Measurements from ENCODE around the gene TMIE.
A peak's percentile ranks its signal among the peaks of the same experiment; 100 is the strongest.

Gene TMIE

DNA sequence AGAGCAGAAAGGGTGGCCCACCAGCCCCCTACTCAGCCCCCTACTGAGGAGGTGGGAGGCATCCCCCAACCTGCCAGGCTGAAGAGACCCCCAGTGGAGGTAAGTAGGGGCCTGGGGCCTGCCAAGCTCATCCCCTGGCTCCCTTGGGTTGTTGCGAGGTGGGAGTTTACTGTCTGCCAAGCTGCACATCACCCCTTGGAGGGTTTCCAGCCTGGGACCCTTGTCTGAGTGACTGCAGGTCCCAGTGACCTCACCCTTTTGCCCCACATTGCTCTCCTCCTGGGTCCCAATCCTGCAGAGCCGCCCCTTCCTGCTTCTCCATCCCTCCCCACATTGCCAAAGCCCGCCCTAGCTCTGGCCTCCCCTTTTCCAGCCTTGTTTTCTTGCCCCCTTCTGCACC lies 6.7 kb upstream of the TMIE start:
- Histone ChIP-seq H3K27ac (no peak overlapping the region), H3K27me3 (ENCODE audit: insufficient read depth, low read depth, severe bottlenecking) (no peaks in the 10 kb centered on the region), H3K4me3 (ENCODE audit: low read depth, low read length) (no peak overlapping the region), H3K36me3 (no peaks in the 10 kb centered on the region), H3K9me3 (ENCODE audit: severe bottlenecking) (no peaks in the 10 kb centered on the region)
- no peak for TF ChIP-seq CTCF (IDR thresholded peaks at IDR 0.05; ENCODE audit: low read depth, low read length)
- DNase-seq, result no peak

GRCh38 chr3:46695177-46695961 lies 5.8 kb upstream of the TMIE start:
- no peak overlapping the region for H3K4me3 ChIP-seq (ENCODE audit: low read depth, low read length)
- H3K27ac ChIP-seq, result no peak overlapping the region
- H3K36me3 ChIP-seq, result no peaks in the 10 kb centered on the region
- TF ChIP-seq CTCF (IDR thresholded peaks at IDR 0.05; ENCODE audit: low read depth, low read length), result peak; percentile 63
- no peaks in the 10 kb centered on the region for H3K27me3 ChIP-seq (ENCODE audit: insufficient read depth, low read depth, severe bottlenecking)
- peak; percentile 65 for DNase-seq
- H3K9me3 ChIP-seq (ENCODE audit: severe bottlenecking), result no peaks in the 10 kb centered on the region

DNA sequence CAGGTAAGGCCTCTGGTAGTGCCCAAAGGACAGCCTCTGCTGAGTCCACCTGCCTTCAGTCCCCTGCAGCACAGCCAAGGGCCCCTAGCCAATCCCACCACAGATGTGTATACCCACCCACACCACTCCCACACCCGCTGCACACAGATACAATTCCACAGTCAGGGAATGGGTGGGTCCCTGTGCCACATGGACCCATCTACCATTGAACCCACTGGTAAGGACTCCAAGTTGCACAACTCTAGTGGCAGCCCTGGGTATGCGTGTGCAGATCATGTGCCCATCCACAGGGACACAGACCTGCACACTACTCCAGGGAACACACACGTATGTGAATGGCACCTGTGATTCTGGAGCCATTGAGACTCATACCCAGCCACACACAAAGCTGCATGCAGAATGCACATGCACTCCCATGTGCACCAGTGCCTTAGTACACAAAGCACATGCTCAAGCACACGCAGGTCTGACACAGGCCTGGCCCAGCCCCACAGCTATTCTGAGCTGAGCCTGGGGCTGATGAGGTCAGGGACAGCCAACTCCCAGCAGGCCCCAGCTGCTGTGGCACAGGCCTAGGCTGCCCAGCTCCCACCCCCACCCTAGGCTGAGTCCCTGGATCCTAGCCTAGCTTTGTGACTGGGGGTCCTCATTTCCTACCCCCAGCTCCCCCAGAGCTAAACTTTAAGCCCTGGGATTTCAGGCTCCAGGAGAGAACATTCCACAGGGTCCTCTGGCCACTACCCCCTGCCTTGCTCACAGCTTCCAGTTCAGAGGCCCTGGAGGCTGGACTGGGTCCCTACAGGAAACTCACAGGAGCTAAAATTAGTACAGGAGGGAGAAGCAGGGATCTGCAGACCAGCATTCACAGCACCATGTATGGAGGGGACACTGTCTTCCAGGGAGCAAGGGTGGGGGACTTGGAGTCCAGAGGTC lies 5.0 kb upstream of the TMIE start:
- H3K27me3 ChIP-seq (ENCODE audit: insufficient read depth, low read depth, severe bottlenecking), result no peaks in the 10 kb centered on the region
- no peak for DNase-seq
- no peak overlapping the region for H3K4me3 ChIP-seq (ENCODE audit: low read depth, low read length)

GRCh38 chr3:46699676-46700523 lies 1.3 kb upstream of the TMIE start:
- Histone ChIP-seq H3K27ac (no peak overlapping the region), H3K4me3 (ENCODE audit: low read depth, low read length) (no peak overlapping the region), H3K36me3 (no peaks in the 10 kb centered on the region), H3K27me3 (ENCODE audit: insufficient read depth, low read depth, severe bottlenecking) (no peaks in the 10 kb centered on the region), H3K9me3 (ENCODE audit: severe bottlenecking) (no peaks in the 10 kb centered on the region)
- no peak for TF ChIP-seq CTCF (IDR thresholded peaks at IDR 0.05; ENCODE audit: low read depth, low read length)
- no peak for DNase-seq

More for the DNA sequence above, 5.0 kb upstream of the TMIE start:
- Histone ChIP-seq H3K36me3 (no peaks in the 10 kb centered on the region), H3K27ac (no peak overlapping the region), H3K9me3 (ENCODE audit: severe bottlenecking) (no peaks in the 10 kb centered on the region)
- TF ChIP-seq CTCF (IDR thresholded peaks at IDR 0.05; ENCODE audit: low read depth, low read length), result no peak

DNA sequence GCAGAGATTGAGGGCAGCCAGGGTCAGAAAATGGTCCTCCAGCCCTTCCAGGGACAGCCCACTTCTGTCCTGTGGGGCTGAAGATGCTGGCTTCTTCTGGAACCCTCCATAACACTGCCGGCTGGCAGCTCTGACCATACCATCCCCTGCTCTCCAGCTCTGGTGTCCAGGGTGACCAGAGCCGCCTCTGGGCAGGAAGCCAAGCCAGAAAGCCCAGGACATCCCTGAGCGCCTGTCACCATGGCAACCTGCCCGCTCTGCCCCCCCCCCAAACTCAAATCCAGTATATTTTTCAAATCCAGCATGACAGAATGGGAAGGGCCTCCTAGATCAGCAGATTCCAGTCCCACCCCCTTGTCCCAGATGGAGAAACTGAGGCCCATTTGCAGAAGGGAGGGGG lies 420 bp upstream of the TMIE start:
- TF ChIP-seq CTCF (IDR thresholded peaks at IDR 0.05; ENCODE audit: low read depth, low read length), result no peak
- DNase-seq, result no peak
- Histone ChIP-seq H3K27ac (no peak overlapping the region), H3K4me3 (ENCODE audit: low read depth, low read length) (peak overlapping the region; percentile 39), H3K9me3 (ENCODE audit: severe bottlenecking) (no peaks in the 10 kb centered on the region), H3K36me3 (no peaks in the 10 kb centered on the region), H3K27me3 (ENCODE audit: insufficient read depth, low read depth, severe bottlenecking) (no peaks in the 10 kb centered on the region)
